NCI-H345 (cell line): ENCODE results near the gene SMARCC2.
A peak's percentile ranks its signal among the peaks of the same experiment; 100 is the strongest.

Experiments
- DNase-seq: peaks from one replicate; lab custom pipeline; 2025; lab: John Stamatoyannopoulos, UW

The SMARCC2 gene

GRCh38 chr12:56152132-56152755 is 37.0 kb downstream of the SMARCC2 start, which contains the start of gene MYL6B:
Gene MYL6B, plus strand, starts transcription at chr12:56152587. Its CDS starts 1,332 bp downstream, at chr12:56153919.
- DNase-seq, result peak; percentile 94

- DNase-seq, result peak; percentile 63
Measured at GRCh38 chr12:56151672-56152131, 37.6 kb downstream of the SMARCC2 start.

GRCh38 chr12:56150563-56150962 is 38.7 kb downstream of the SMARCC2 start:
- no peak for DNase-seq

- DNase-seq, result no peak
Measured at GRCh38 chr12:56146492-56147460, 42.5 kb downstream of the SMARCC2 start.

- no peak for DNase-seq
Measured at GRCh38 chr12:56145217-56145616, 44.1 kb downstream of the SMARCC2 start.

GRCh38 chr12:56143870-56144269 is 45.4 kb downstream of the SMARCC2 start:
- no peak for DNase-seq

GRCh38 chr12:56143217-56143616 is 46.1 kb downstream of the SMARCC2 start:
- no peak for DNase-seq

- no peak for DNase-seq
Measured at GRCh38 chr12:56141946-56142784, 47.1 kb downstream of the SMARCC2 start.

GRCh38 chr12:56137853-56138571 is 51.3 kb downstream of the SMARCC2 start:
- no peak for DNase-seq

GRCh38 chr12:56134897-56135296 is 54.4 kb downstream of the SMARCC2 start:
- DNase-seq, result no peak

- no peak for DNase-seq
Measured at GRCh38 chr12:56130876-56131275, 58.4 kb downstream of the SMARCC2 start.

GRCh38 chr12:56129942-56130495 is 59.3 kb downstream of the SMARCC2 start:
- DNase-seq, result no peak

GRCh38 chr12:56129206-56129941 is 59.9 kb downstream of the SMARCC2 start:
- peak; percentile 41 for DNase-seq

GRCh38 chr12:56128670-56129205 is 60.5 kb downstream of the SMARCC2 start:
- no peak for DNase-seq

GRCh38 chr12:56127888-56128669 is 61.2 kb downstream of the SMARCC2 start, which contains the start of gene ESYT1:
Gene ESYT1, plus strand, starts transcription at chr12:56128267. Its CDS starts 53 bp downstream, at chr12:56128320.
- peak; percentile 100 for DNase-seq

GRCh38 chr12:56127485-56127887 is 61.8 kb downstream of the SMARCC2 start:
- DNase-seq, result no peak

- DNase-seq, result no peak
Measured at GRCh38 chr12:56126732-56127239, 62.5 kb downstream of the SMARCC2 start.

- no peak for DNase-seq
Measured at GRCh38 chr12:56124133-56124532, 65.2 kb downstream of the SMARCC2 start.

GRCh38 chr12:56122637-56123036 is 66.6 kb downstream of the SMARCC2 start:
- DNase-seq, result no peak
